HEK293 (cell line): ENCODE results near the gene SHTN1.

Experiments used
- CTCF ChIA-PET: fragments of 350-600 bp; formaldehyde crosslinking; extraction: SDS; loops from one replicate; lab custom pipeline; 2021; ENCODE audit warnings: antibody characterized with exemption; lab: Yijun Ruan, JAX
- POLR2A ChIA-PET: fragments of 300-600 bp; formaldehyde crosslinking; extraction: SDS; loops from one replicate; lab custom pipeline; 2020; ENCODE audit warnings: antibody characterized with exemption, inconsistent platforms; lab: Yijun Ruan, JAX
- H3K27ac ChIP-seq: fragments of 200-500 bp; sonication (Bioruptor generic); 2 replicates; pipeline ENCODE4 v1.5.1; 2014; ENCODE audit warnings: low read depth, low read length, control low read depth, inconsistent platforms; ENCODE audit errors: extremely low read depth
- H3K36me3 ChIP-seq, 2 experiments: fragments of 200-500 bp in 1 of 2; sonication (Bioruptor generic) in 1 of 2; 1 replicate in 1 of 2; 2 replicates in 1 of 2; pipeline ENCODE4 v1.5.1; 2014 to 2017; ENCODE audit warnings: inconsistent platforms in 2 of 2, low read length in 2 of 2; ENCODE audit not compliant: control insufficient read depth in 2 of 2, insufficient read depth in 1 of 2
- H3K4me1 ChIP-seq: fragments of 200-500 bp; sonication (Bioruptor generic); 2 replicates; pipeline ENCODE4 v1.5.1; 2014; ENCODE audit warnings: mild to moderate bottlenecking, low read length, inconsistent platforms; ENCODE audit not compliant: control insufficient read depth, insufficient read depth
- H3K4me3 ChIP-seq: 2 replicates; pipeline ENCODE4 v1.5.1; 2011; ENCODE audit warnings: low read depth, mild to moderate bottlenecking, control low read depth, low read length, moderate library complexity
- H3K9me3 ChIP-seq: fragments of 200-500 bp; sonication (Bioruptor generic); 2 replicates; pipeline ENCODE4 v1.5.1; 2014; ENCODE audit warnings: low read depth, low read length, inconsistent platforms; ENCODE audit not compliant: control insufficient read depth, insufficient read depth
- GLIS2 ChIP-seq: fragments of 450-650 bp; formaldehyde crosslinking; IDR thresholded peaks from 2 replicates; pipeline ENCODE4 v1.5.1; 2016; ENCODE audit warnings: missing biosample characterization, missing genetic modification characterization
- HIC1 ChIP-seq: fragments of 450-650 bp; formaldehyde crosslinking; IDR thresholded peaks from 2 replicates; pipeline ENCODE4 v1.5.1; 2016; ENCODE audit warnings: missing biosample characterization, missing genetic modification characterization
- HOXD13 ChIP-seq: sonication (generic); formaldehyde crosslinking; IDR thresholded peaks from 2 replicates; pipeline ENCODE4 v1.8.0; 2022; ENCODE audit warnings: missing genetic modification reagents, borderline replicate concordance
- KLF1 ChIP-seq: fragments of 450-650 bp; formaldehyde crosslinking; IDR thresholded peaks from 2 replicates; pipeline ENCODE4 v1.5.1; 2016; ENCODE audit warnings: missing biosample characterization, missing genetic modification characterization
- SCRT2 ChIP-seq: fragments of 450-650 bp; formaldehyde crosslinking; IDR thresholded peaks from 2 replicates; pipeline ENCODE4 v1.5.1; 2016; ENCODE audit warnings: missing biosample characterization, missing genetic modification characterization
- SP3 ChIP-seq: fragments of 450-650 bp; formaldehyde crosslinking; IDR thresholded peaks from 2 replicates; pipeline ENCODE4 v1.5.1; 2016; ENCODE audit warnings: missing biosample characterization, missing genetic modification characterization
- WT1 ChIP-seq: fragments of 450-650 bp; formaldehyde crosslinking; IDR thresholded peaks from 2 replicates; pipeline ENCODE4 v1.5.1; 2016; ENCODE audit warnings: missing biosample characterization, missing genetic modification characterization
- ZBTB1 ChIP-seq: fragments of 450-650 bp; formaldehyde crosslinking; IDR thresholded peaks from 2 replicates; pipeline ENCODE4 v1.5.1; 2016; ENCODE audit warnings: missing biosample characterization, missing genetic modification characterization
- ZBTB8A ChIP-seq: fragments of 450-650 bp; formaldehyde crosslinking; IDR thresholded peaks from 2 replicates; pipeline ENCODE4 v1.5.1; 2016; ENCODE audit warnings: missing biosample characterization, missing genetic modification characterization
- ZFP69B ChIP-seq: fragments of 450-650 bp; formaldehyde crosslinking; IDR thresholded peaks from 2 replicates; pipeline ENCODE4 v1.5.1; 2016; ENCODE audit warnings: missing biosample characterization, missing genetic modification characterization
- ZNF24 ChIP-seq: fragments of 450-650 bp; formaldehyde crosslinking; IDR thresholded peaks from 2 replicates; pipeline ENCODE4 v1.5.1; 2016; ENCODE audit warnings: missing biosample characterization, missing genetic modification characterization
- ZNF324 ChIP-seq: fragments of 450-650 bp; formaldehyde crosslinking; IDR thresholded peaks from 2 replicates; pipeline ENCODE4 v1.5.1; 2016; ENCODE audit warnings: missing biosample characterization, missing genetic modification characterization
- ZNF335 ChIP-seq: fragments of 450-650 bp; formaldehyde crosslinking; conservative IDR thresholded peaks from 2 replicates; pipeline ENCODE4 v1.5.1; 2016; ENCODE audit warnings: missing biosample characterization, missing genetic modification characterization
- ZNF416 ChIP-seq: fragments of 450-650 bp; formaldehyde crosslinking; IDR thresholded peaks from 2 replicates; pipeline ENCODE4 v1.5.1; 2016; ENCODE audit warnings: missing biosample characterization, missing genetic modification characterization
- ZNF596 ChIP-seq: fragments of 450-650 bp; IDR thresholded peaks from 2 replicates; pipeline ENCODE4 v1.5.0; 2018; ENCODE audit warnings: missing biosample characterization, mild to moderate bottlenecking, missing genetic modification characterization, moderate library complexity
- ZNF785 ChIP-seq: fragments of 450-650 bp; formaldehyde crosslinking; IDR thresholded peaks from 2 replicates; pipeline ENCODE4 v1.5.1; 2016; ENCODE audit warnings: missing biosample characterization, missing genetic modification characterization
- ZSCAN23 ChIP-seq: fragments of 450-650 bp; formaldehyde crosslinking; IDR thresholded peaks from 2 replicates; pipeline ENCODE4 v1.5.1; 2016; ENCODE audit warnings: missing biosample characterization, missing genetic modification characterization
- TF ChIP-seq, protein P1 (sequence below): fragments of 450-650 bp; formaldehyde crosslinking; optimal IDR thresholded peaks from 2 replicates; pipeline ENCODE3; 2016; ENCODE audit warnings: missing biosample characterization, mild to moderate bottlenecking, missing genetic modification characterization
- TF ChIP-seq, protein P2 (sequence below): sonication (generic); formaldehyde crosslinking; IDR thresholded peaks from 2 replicates; pipeline ENCODE4 v1.8.1; 2022; ENCODE audit warnings: mild to moderate bottlenecking, moderate library complexity, missing genetic modification reagents
- TF ChIP-seq, protein P3 (sequence below): fragments of 450-650 bp; formaldehyde crosslinking; IDR thresholded peaks from 2 replicates; pipeline ENCODE4 v1.5.1; 2016; ENCODE audit warnings: missing biosample characterization, missing genetic modification characterization
- TF ChIP-seq, protein P4 (sequence below): fragments of 450-650 bp; formaldehyde crosslinking; IDR thresholded peaks from 2 replicates; pipeline ENCODE4 v1.5.1; 2016; ENCODE audit warnings: missing biosample characterization, missing genetic modification characterization

SHTN1 gene

GRCh38 chr10:116913695-116914094 lies 91.3 kb downstream of the SHTN1 start (continued):
- no peak for TF ChIP-seq HOXD13 (CRISPR knock-in tag)
- TF ChIP-seq ZNF416 (tag by site-specific recombination) = no peak
- TF ChIP-seq, protein P1, sequence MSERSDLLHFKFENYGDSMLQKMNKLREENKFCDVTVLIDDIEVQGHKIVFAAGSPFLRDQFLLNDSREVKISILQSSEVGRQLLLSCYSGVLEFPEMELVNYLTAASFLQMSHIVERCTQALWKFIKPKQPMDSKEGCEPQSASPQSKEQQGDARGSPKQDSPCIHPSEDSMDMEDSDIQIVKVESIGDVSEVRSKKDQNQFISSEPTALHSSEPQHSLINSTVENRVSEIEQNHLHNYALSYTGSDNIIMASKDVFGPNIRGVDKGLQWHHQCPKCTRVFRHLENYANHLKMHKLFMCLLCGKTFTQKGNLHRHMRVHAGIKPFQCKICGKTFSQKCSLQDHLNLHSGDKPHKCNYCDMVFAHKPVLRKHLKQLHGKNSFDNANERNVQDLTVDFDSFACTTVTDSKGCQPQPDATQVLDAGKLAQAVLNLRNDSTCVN (tag by site-specific recombination) = no peak
- TF ChIP-seq WT1 (tag by site-specific recombination) = no peak

DNA sequence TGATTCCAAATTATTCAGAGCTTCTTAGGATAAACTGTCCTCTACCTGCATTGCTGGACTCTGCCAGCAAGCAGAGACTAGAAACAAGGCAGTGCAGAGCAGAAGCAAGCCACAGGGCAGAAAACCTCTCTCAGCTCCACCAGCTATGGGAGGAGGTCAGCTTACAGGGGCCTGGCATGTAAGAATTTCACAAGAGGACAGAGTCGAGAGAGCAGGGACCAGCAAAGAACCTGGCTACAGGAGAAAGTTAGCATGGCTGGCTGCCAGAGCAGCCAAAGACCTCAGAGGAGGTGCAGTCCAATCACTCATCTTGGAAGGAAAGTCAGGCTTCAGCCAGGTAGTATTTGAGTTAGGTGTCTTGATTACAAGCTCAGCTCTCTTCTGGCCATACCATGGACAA lies 92.8 kb downstream of the SHTN1 start:
- Histone ChIP-seq H3K36me3 (peaks cover 19 to 49% of the 10 kb centered on the region in 2 experiments), H3K4me3 (no peak overlapping the region), H3K4me1 (no peaks in the 10 kb centered on the region)
- ChIA-PET POLR2A (no interaction called here), CTCF (no interaction called here)
- TF ChIP-seq KLF1 (tag by site-specific recombination) = no peak
- no peak for TF ChIP-seq ZNF324 (tag by site-specific recombination)
- TF ChIP-seq, protein P2, sequence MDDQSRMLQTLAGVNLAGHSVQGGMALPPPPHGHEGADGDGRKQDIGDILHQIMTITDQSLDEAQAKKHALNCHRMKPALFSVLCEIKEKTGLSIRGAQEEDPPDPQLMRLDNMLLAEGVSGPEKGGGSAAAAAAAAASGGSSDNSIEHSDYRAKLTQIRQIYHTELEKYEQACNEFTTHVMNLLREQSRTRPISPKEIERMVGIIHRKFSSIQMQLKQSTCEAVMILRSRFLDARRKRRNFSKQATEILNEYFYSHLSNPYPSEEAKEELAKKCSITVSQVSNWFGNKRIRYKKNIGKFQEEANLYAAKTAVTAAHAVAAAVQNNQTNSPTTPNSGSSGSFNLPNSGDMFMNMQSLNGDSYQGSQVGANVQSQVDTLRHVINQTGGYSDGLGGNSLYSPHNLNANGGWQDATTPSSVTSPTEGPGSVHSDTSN (CRISPR knock-in tag) = no peak
- TF ChIP-seq, all 188 proteins: peak for 0
- Histone ChIP-seq H3K27ac (no peak overlapping the region), H3K9me3 (no peaks in the 10 kb centered on the region)

- no peaks in the 10 kb centered on the region for H3K4me1 ChIP-seq
- CTCF ChIA-PET = interaction anchor here (0.6 kb wide), 1 partner anchor 33 kb away, joined by 5 read pairs; no protein-coding TSS in a partner anchor
- no peak overlapping the region for H3K4me3 ChIP-seq
- peaks cover 24 to 52% of the 10 kb centered on the region in 2 experiments for H3K36me3 ChIP-seq
- TF ChIP-seq ZNF24 (no peak), ZBTB1 (tag by site-specific recombination) (no peak), GLIS2 (no peak), ZFP69B (no peak), ZNF596 (tag by site-specific recombination) (no peak), ZNF335 (tag by site-specific recombination) (no peak), SCRT2 (tag by site-specific recombination) (no peak), WT1 (tag by site-specific recombination) (no peak), ZNF785 (tag by site-specific recombination) (no peak), SP3 (tag by site-specific recombination) (no peak), HIC1 (tag by site-specific recombination) (no peak), ZSCAN23 (no peak), ZBTB8A (tag by site-specific recombination) (no peak)
- TF ChIP-seq, protein P3, sequence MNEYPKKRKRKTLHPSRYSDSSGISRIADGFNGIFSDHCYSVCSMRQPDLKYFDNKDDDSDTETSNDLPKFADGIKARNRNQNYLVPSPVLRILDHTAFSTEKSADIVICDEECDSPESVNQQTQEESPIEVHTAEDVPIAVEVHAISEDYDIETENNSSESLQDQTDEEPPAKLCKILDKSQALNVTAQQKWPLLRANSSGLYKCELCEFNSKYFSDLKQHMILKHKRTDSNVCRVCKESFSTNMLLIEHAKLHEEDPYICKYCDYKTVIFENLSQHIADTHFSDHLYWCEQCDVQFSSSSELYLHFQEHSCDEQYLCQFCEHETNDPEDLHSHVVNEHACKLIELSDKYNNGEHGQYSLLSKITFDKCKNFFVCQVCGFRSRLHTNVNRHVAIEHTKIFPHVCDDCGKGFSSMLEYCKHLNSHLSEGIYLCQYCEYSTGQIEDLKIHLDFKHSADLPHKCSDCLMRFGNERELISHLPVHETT (tag by site-specific recombination) = no peak
- TF ChIP-seq, protein P4, sequence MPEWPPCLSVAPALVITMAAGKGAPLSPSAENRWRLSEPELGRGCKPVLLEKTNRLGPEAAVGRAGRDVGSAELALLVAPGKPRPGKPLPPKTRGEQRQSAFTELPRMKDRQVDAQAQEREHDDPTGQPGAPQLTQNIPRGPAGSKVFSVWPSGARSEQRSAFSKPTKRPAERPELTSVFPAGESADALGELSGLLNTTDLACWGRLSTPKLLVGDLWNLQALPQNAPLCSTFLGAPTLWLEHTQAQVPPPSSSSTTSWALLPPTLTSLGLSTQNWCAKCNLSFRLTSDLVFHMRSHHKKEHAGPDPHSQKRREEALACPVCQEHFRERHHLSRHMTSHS = no peak
- TF ChIP-seq, protein P1 (tag by site-specific recombination) = no peak
- POLR2A ChIA-PET = no interaction called here
- no peak overlapping the region for H3K27ac ChIP-seq
- H3K9me3 ChIP-seq = no peaks in the 10 kb centered on the region
Observed at GRCh38 chr10:116910910-116911309, 94.1 kb downstream of the SHTN1 start.
